Endothelial cell of umbilical vein (primary cell): ENCODE results near the gene TSPEAR.

Experiments
- EZH2 ChIP-seq: IDR thresholded peaks from 2 replicates; pipeline ENCODE4 v1.6.1; 2012; ENCODE audit warnings: borderline replicate concordance, low read depth, mild to moderate bottlenecking, moderate library complexity, low read length, inconsistent platforms; ENCODE audit not compliant: severe bottlenecking
- GATA2 ChIP-seq: IDR thresholded peaks from 2 replicates; pipeline ENCODE4 v1.7.0; 2011; ENCODE audit warnings: low read depth, mild to moderate bottlenecking, moderate library complexity, mixed read lengths, low read length; ENCODE audit not compliant: insufficient read length, insufficient read depth
- JUN ChIP-seq: IDR thresholded peaks from 2 replicates; pipeline ENCODE4 v1.6.1; 2011; ENCODE audit warnings: borderline replicate concordance, low read depth; ENCODE audit not compliant: insufficient read length, insufficient read depth
- POLR2A ChIP-seq: IDR thresholded peaks from 2 replicates; pipeline ENCODE4 v1.6.1; 2012; ENCODE audit warnings: low read depth, mild to moderate bottlenecking, control low read depth, low read length
- POLR2AphosphoS5 ChIP-seq: IDR thresholded peaks from 2 replicates; pipeline ENCODE4 v1.6.1; 2012; ENCODE audit warnings: low read depth, mild to moderate bottlenecking, control low read depth, low read length, moderate library complexity; ENCODE audit not compliant: insufficient read depth
- TF ChIP-seq, protein P1 (sequence below), 2 donors: IDR thresholded peaks; 1 replicate in 1 of 2; 2 replicates in 1 of 2; pipeline ENCODE4 v1.5.1; 2011; ENCODE audit warnings: low read length in 2 of 2, mild to moderate bottlenecking in 2 of 2, moderate library complexity in 2 of 2, control low read depth in 1 of 2, inconsistent platforms in 1 of 2, low read depth in 1 of 2; ENCODE audit not compliant: insufficient read depth in 1 of 2; ENCODE audit errors: extremely low read depth in 1 of 2

DNA sequence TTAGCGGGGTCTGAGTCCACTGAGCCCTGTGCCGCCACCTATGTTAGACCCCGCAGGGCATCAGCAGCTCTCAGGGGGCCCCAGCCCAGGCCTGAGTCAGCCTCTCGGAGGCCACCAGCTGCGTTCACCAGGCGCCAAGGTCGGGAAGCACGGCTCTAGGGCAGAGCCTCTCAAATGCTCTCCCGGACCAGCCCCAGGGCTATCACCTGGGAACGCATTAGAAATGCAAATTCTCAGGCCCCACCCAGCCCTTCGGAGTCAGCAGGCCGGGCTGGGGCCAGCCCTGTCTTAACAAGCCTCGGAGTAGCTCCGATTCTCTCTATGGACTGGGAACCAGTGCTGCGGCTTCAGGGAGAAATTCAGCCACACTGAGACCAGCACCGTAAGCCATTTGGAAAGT lies 37.2 kb upstream of the TSPEAR start:
- TF ChIP-seq, protein P1, sequence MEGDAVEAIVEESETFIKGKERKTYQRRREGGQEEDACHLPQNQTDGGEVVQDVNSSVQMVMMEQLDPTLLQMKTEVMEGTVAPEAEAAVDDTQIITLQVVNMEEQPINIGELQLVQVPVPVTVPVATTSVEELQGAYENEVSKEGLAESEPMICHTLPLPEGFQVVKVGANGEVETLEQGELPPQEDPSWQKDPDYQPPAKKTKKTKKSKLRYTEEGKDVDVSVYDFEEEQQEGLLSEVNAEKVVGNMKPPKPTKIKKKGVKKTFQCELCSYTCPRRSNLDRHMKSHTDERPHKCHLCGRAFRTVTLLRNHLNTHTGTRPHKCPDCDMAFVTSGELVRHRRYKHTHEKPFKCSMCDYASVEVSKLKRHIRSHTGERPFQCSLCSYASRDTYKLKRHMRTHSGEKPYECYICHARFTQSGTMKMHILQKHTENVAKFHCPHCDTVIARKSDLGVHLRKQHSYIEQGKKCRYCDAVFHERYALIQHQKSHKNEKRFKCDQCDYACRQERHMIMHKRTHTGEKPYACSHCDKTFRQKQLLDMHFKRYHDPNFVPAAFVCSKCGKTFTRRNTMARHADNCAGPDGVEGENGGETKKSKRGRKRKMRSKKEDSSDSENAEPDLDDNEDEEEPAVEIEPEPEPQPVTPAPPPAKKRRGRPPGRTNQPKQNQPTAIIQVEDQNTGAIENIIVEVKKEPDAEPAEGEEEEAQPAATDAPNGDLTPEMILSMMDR (IDR thresholded peaks at IDR 0.05; ENCODE audit: extremely low read depth in 1 of 2, insufficient read depth in 1 of 2, low read depth in 1 of 2, low read length in 2 of 2), result no peak
- TF ChIP-seq POLR2A (no peak), EZH2 (no peak), GATA2 (no peak), POLR2AphosphoS5 (no peak), JUN (no peak)
